ENCODE data around the gene PRKCE. TPM values are rescaled to one million over a fixed set of nuclear protein-coding genes. Genes with fewer than 3 reads are reported as not detected.

The PRKCE gene
- total and polyA plus RNA-seq, 2 donors (not counting 1 experiment from before 2014, with no cell fraction given), result 23.6 to 271 TPM

- Mint-ChIP-seq H3K27ac (no peak overlapping the region), H3K9me3 (ENCODE audit: insufficient read depth) (no peaks in the 10 kb centered on the region), H3K4me3 (no peak overlapping the region), H3K4me1 (peaks cover 44% of the 10 kb centered on the region), H3K27me3 (no peaks in the 10 kb centered on the region)
- no peak for DNase-seq
- peaks cover 73% of the 10 kb centered on the region for H4K20me1 ChIP-seq (ENCODE audit: control insufficient read depth, insufficient read depth, low read length, poor library complexity, severe bottlenecking)
- no peak for ATAC-seq (ENCODE audit: low read depth)
- ChIA-PET CTCF (no interaction called here), POLR2A (no interaction called here)
- H3K79me2 ChIP-seq (ENCODE audit: control insufficient read depth, insufficient read depth, low read length), result peaks cover 77% of the 10 kb centered on the region
- no peak overlapping the region for H3K4me2 ChIP-seq (replicated peaks; ENCODE audit: low read depth, low read length, poor library complexity, severe bottlenecking)
- H3K27me3 ChIP-seq (replicated peaks in 1 of 4; ENCODE audit: control extremely low read depth in 1 of 4, control insufficient read depth in 3 of 4, insufficient read depth in 4 of 4, low read length in 3 of 4), result no peaks in the 10 kb centered on the region
- no peak overlapping the region for H2AFZ ChIP-seq (ENCODE audit: insufficient read depth, low read depth, low read length, poor library complexity, severe bottlenecking)
- no peak overlapping the region for H3K4me3 ChIP-seq (ENCODE audit: control extremely low read depth in 1 of 5, extremely low read depth in 1 of 5, insufficient read depth in 1 of 5, low read depth in 2 of 5, low read length in 4 of 5)
- H3K27ac ChIP-seq (ENCODE audit: low read length in 2 of 2), result no peak overlapping the region
- 55% methylated on average over 4 of the region's 7 CpGs for WGBS (ENCODE audit: insufficient coverage)
- peaks cover 12 to 30% of the 10 kb centered on the region in 2 donors for H3K4me1 ChIP-seq (ENCODE audit: control insufficient read depth in 2 of 2, insufficient read depth in 2 of 2, low read length in 2 of 2)
- no peak for TF ChIP-seq EZH2 (IDR thresholded peaks at IDR 0.05; ENCODE audit: borderline replicate concordance, insufficient read depth, low read depth, low read length, poor library complexity, severe bottlenecking)
- TF ChIP-seq CTCF (IDR thresholded peaks at IDR 0.05), result no peak
- intact Hi-C loops (cut with micrococcal nuclease), result no loop called here
- no peaks in the 10 kb centered on the region for H3K9me3 ChIP-seq (ENCODE audit: control extremely low read depth in 1 of 3, control insufficient read depth in 2 of 3, insufficient read depth in 1 of 3, low read length in 2 of 3)
- H3K9ac ChIP-seq (ENCODE audit: low read length), result no peak overlapping the region
- peaks cover 0 to 21% of the 10 kb centered on the region in 2 experiments for H3K36me3 ChIP-seq (replicated peaks in 1 of 2; ENCODE audit: control extremely low read depth in 1 of 2, control insufficient read depth in 1 of 2, extremely low read depth in 1 of 2, insufficient read depth in 2 of 2, low read length in 1 of 2)
Observed at GRCh38 chr2:45849491-45850283, 198.2 kb downstream of the PRKCE start.

- Histone ChIP-seq H2AFZ (ENCODE audit: insufficient read depth, low read depth, low read length, poor library complexity, severe bottlenecking) (no peak overlapping the region), H3K9me3 (ENCODE audit: control extremely low read depth in 1 of 3, control insufficient read depth in 2 of 3, insufficient read depth in 1 of 3, low read length in 2 of 3) (no peaks in the 10 kb centered on the region), H3K27ac (ENCODE audit: low read length in 2 of 2) (no peak overlapping the region), H3K9ac (ENCODE audit: low read length) (no peak overlapping the region), H3K4me3 (ENCODE audit: control extremely low read depth in 1 of 5, extremely low read depth in 1 of 5, insufficient read depth in 1 of 5, low read depth in 2 of 5, low read length in 4 of 5) (no peak overlapping the region), H3K4me2 (replicated peaks; ENCODE audit: low read depth, low read length, poor library complexity, severe bottlenecking) (no peak overlapping the region), H4K20me1 (ENCODE audit: control insufficient read depth, insufficient read depth, low read length, poor library complexity, severe bottlenecking) (peaks cover 70% of the 10 kb centered on the region), H3K79me2 (ENCODE audit: control insufficient read depth, insufficient read depth, low read length) (peaks cover 77% of the 10 kb centered on the region), H3K27me3 (replicated peaks in 1 of 4; ENCODE audit: control extremely low read depth in 1 of 4, control insufficient read depth in 3 of 4, insufficient read depth in 4 of 4, low read length in 3 of 4) (no peaks in the 10 kb centered on the region), H3K4me1 (ENCODE audit: control insufficient read depth in 2 of 2, insufficient read depth in 2 of 2, low read length in 2 of 2) (peaks cover 12 to 24% of the 10 kb centered on the region in 2 donors), H3K36me3 (replicated peaks in 1 of 2; ENCODE audit: control extremely low read depth in 1 of 2, control insufficient read depth in 1 of 2, extremely low read depth in 1 of 2, insufficient read depth in 2 of 2, low read length in 1 of 2) (peaks cover 0 to 19% of the 10 kb centered on the region in 2 experiments)
- no peak overlapping the region for H3K27ac Mint-ChIP-seq
- WGBS (ENCODE audit: insufficient coverage), result 100% methylated on average over 1 of the region's 2 CpGs
- ChIA-PET CTCF (interaction anchor here (1.4 kb wide), 1 partner anchor 14 kb away, joined by 4 read pairs; no protein-coding TSS in a partner anchor), POLR2A (no interaction called here)
- H3K4me3 Mint-ChIP-seq, result no peak overlapping the region
- no peak for DNase-seq
- no peaks in the 10 kb centered on the region for H3K9me3 Mint-ChIP-seq (ENCODE audit: insufficient read depth)
- TF ChIP-seq EZH2 (IDR thresholded peaks at IDR 0.05; ENCODE audit: borderline replicate concordance, insufficient read depth, low read depth, low read length, poor library complexity, severe bottlenecking) (no peak), CTCF (IDR thresholded peaks at IDR 0.05) (no peak)
- H3K27me3 Mint-ChIP-seq, result no peaks in the 10 kb centered on the region
- H3K4me1 Mint-ChIP-seq, result peaks cover 44% of the 10 kb centered on the region
- ATAC-seq (ENCODE audit: low read depth), result no peak
- intact Hi-C loops (cut with micrococcal nuclease), result no loop called here
Observed at GRCh38 chr2:45850558-45850957, 199.1 kb downstream of the PRKCE start.
